BLaER1 (cell line): ENCODE measurements around the gene PRKN.

Experiments
- H3K27ac ChIP-seq: shearing (Covaris generic); formaldehyde crosslinking; 2 replicates; pipeline ENCODE4 v1.8.1; 2022
- H3K27me3 ChIP-seq: shearing (Covaris generic); formaldehyde crosslinking; 2 replicates; pipeline ENCODE4 v1.8.1; 2022
- H3K36me3 ChIP-seq: shearing (Covaris generic); formaldehyde crosslinking; 2 replicates; pipeline ENCODE4 v1.8.1; 2022
- H3K4me1 ChIP-seq: shearing (Covaris generic); formaldehyde crosslinking; 2 replicates; pipeline ENCODE4 v1.8.1; 2022
- H3K4me2 ChIP-seq: shearing (Covaris generic); formaldehyde crosslinking; 2 replicates; pipeline ENCODE4 v1.8.1; 2022
- H3K4me3 ChIP-seq: shearing (Covaris generic); formaldehyde crosslinking; 2 replicates; pipeline ENCODE4 v1.8.1; 2022
- H3K9ac ChIP-seq: shearing (Covaris generic); formaldehyde crosslinking; 2 replicates; pipeline ENCODE4 v1.8.1; 2022
- H3K9me3 ChIP-seq: shearing (Covaris generic); formaldehyde crosslinking; 2 replicates; pipeline ENCODE4 v1.8.1; 2022
- H4K20me1 ChIP-seq: shearing (Covaris generic); formaldehyde crosslinking; 2 replicates; pipeline ENCODE4 v1.8.1; 2022
- Cebpa-rat ChIP-seq: shearing (Covaris generic); IDR thresholded peaks from 2 replicates; pipeline ENCODE4 v1.8.1; 2022

Gene PRKN

DNA sequence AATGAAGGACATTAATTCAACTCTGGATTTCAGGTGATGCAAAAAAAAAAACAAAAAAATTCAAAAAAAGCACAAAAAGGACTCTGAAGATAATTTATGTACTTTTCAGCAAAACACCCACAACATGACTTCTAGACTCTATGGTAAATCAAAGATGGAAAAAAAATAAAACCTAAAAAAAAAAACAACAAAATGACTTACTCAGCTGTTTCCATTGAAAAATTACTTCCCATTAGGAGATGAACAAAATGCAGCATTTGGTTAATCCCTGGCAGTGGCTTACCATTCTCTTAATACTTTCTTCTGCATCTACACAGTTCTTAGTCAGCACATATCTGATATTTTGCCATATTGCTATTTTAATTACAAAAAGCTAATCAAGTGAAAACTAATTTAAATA is 572.6 kb downstream of the PRKN start:
- Histone ChIP-seq H3K4me1 (peaks cover 52% of the 10 kb centered on the region), H3K36me3 (no peaks in the 10 kb centered on the region), H3K27ac (no peak overlapping the region), H3K4me2 (no peak overlapping the region), H3K9me3 (peaks cover 16% of the 10 kb centered on the region), H4K20me1 (no peaks in the 10 kb centered on the region), H3K9ac (no peak overlapping the region), H3K4me3 (no peak overlapping the region), H3K27me3 (no peaks in the 10 kb centered on the region)
- TF ChIP-seq Cebpa-rat = no peak

DNA sequence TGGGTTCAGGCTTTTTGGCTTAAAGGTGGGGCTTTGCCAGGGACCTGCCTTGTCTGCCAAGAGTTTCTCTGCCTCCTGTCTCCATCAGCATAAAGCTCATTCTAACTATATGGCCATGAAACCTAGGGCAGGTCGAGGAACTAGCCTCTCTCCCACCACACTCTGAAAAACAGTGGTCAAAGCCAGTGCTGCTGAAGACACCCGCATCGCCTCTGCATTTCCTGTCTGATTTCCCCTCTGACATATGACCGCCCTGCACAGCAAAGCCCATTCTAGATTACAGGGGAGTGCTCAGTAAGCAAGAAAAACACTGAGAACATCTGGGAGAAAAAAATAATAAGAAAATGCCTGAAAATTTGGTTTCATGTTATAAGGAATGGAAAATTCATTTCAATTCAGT is 573.6 kb downstream of the PRKN start:
- no peak for TF ChIP-seq Cebpa-rat
- H3K4me2 ChIP-seq = peak overlapping the region; percentile 23
- no peaks in the 10 kb centered on the region for H3K36me3 ChIP-seq
- H3K27ac ChIP-seq = no peak overlapping the region
- no peak overlapping the region for H3K9ac ChIP-seq
- H3K27me3 ChIP-seq = no peaks in the 10 kb centered on the region
- no peak overlapping the region for H3K4me3 ChIP-seq
- peaks cover 16% of the 10 kb centered on the region for H3K9me3 ChIP-seq
- H3K4me1 ChIP-seq = peaks cover 52% of the 10 kb centered on the region
- no peaks in the 10 kb centered on the region for H4K20me1 ChIP-seq

DNA sequence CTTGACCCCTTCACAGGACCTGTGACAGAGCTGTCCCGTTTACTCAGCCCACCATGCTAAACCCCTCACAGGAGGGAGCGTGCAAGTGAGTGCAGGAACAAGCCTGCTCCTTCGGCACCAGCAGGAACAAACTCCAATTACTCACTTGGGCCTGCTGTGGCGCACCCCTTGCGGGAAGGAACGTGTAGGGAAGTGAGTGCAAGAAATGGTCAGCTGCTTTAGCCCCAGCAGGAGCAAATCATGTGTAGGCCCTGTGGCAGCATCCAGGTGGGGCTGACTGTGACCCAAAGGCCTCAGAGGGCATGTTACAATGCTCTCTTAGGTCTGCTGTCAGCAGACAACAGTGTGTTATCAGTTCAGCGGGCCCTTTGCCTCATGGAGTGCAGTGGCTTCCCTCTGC is 574.4 kb downstream of the PRKN start:
- H3K36me3 ChIP-seq = no peaks in the 10 kb centered on the region
- H3K4me3 ChIP-seq = no peak overlapping the region
- H3K27me3 ChIP-seq = no peaks in the 10 kb centered on the region
- no peaks in the 10 kb centered on the region for H4K20me1 ChIP-seq
- peaks cover 52% of the 10 kb centered on the region for H3K4me1 ChIP-seq
- H3K9me3 ChIP-seq = peaks cover 16% of the 10 kb centered on the region
- H3K4me2 ChIP-seq = peak overlapping the region; percentile 71; the same call in 1 of the 2 replicates
- H3K27ac ChIP-seq = no peak overlapping the region
- no peak for TF ChIP-seq Cebpa-rat
- no peak overlapping the region for H3K9ac ChIP-seq

DNA sequence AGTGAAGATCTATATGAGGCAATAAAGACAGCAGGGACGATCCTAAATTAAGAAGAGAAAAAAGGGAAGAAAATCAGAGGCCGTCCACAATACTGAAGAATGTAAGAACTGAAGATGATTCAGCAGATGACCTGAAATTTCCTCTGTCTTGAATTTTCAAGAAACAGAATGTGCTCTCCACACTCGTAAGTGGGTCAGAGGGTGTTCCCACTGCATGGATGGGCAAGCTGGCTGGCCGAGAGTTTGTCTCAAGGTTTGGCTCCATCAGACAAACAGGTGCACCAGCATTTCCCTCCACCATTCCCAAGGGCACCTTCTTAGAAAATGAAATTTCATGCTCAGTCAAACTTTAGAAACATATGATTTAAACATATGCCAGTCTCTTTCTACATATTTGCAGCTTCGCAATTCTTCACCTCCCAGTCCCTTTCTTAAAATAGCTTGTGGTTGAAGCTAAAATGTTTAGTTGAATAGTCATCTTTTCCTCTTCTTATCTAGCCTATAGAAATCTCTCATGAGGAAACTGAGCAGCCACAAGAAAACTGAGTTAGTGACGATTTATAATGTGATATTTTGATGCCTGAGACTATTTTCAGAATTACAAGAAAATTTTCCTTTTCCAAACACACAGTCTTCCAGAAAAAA is 576.4 kb downstream of the PRKN start:
- Histone ChIP-seq H4K20me1 (no peaks in the 10 kb centered on the region), H3K4me1 (peaks cover 43% of the 10 kb centered on the region), H3K27me3 (no peaks in the 10 kb centered on the region), H3K9ac (peak overlapping the region; percentile 47; the same call in 1 of the 2 replicates), H3K4me2 (peak overlapping the region; percentile 71), H3K9me3 (peaks cover 16% of the 10 kb centered on the region), H3K36me3 (no peaks in the 10 kb centered on the region), H3K4me3 (no peak overlapping the region; the same call in 1 of the 2 replicates), H3K27ac (peak overlapping the region; percentile 32; the same call in 1 of the 2 replicates)
- TF ChIP-seq Cebpa-rat = no peak

DNA sequence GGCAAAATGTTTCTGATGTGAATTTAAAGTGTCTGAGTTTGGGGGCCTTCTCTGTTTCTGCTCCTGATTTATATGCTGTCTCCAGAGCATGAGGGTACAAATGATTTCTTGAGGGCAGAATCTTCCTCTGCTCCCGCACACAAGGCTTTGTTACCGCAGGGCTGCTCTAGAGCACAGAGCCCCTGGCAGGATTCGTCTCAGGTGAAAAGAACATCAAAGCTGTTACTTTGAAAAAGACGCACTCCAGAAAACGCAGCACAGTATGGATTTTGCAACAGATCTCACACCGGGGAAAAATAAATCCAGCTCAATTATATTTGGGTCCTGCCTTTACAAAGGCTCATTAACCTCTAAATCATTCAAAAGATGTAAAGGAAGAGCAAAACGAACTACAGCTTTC is 577.3 kb downstream of the PRKN start:
- Histone ChIP-seq H3K36me3 (no peaks in the 10 kb centered on the region), H3K4me1 (peaks cover 43% of the 10 kb centered on the region), H3K9me3 (peaks cover 16% of the 10 kb centered on the region), H4K20me1 (no peaks in the 10 kb centered on the region), H3K27me3 (no peaks in the 10 kb centered on the region), H3K4me3 (no peak overlapping the region), H3K27ac (peak overlapping the region; percentile 18; the same call in 1 of the 2 replicates), H3K9ac (no peak overlapping the region), H3K4me2 (peak overlapping the region; percentile 71; the same call in 1 of the 2 replicates)
- no peak for TF ChIP-seq Cebpa-rat

DNA sequence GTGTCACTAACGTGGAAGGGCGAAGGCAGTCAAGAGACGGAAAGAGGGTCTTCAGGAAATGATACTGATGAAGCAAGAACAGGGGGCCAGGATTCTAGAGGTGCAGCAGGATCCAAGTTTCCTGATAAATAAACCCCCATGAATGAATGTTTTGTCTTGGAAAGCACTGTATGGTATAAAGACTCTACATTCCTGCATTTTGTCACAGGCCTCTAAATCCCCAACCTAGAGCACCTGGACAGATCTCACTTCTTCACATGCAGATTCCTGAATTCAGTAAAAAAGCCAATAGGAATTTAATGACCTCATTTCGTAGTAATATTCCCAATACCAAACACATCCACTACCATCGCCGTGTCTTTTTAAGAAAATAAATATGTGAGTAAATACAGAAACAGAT is 577.8 kb downstream of the PRKN start:
- H3K4me1 ChIP-seq = peaks cover 43% of the 10 kb centered on the region
- no peak for TF ChIP-seq Cebpa-rat
- no peaks in the 10 kb centered on the region for H3K36me3 ChIP-seq
- H3K4me2 ChIP-seq = no peak overlapping the region
- H3K27me3 ChIP-seq = no peaks in the 10 kb centered on the region
- H4K20me1 ChIP-seq = no peaks in the 10 kb centered on the region
- no peak overlapping the region for H3K9ac ChIP-seq
- H3K9me3 ChIP-seq = peaks cover 16% of the 10 kb centered on the region
- no peak overlapping the region for H3K4me3 ChIP-seq
- H3K27ac ChIP-seq = no peak overlapping the region

DNA sequence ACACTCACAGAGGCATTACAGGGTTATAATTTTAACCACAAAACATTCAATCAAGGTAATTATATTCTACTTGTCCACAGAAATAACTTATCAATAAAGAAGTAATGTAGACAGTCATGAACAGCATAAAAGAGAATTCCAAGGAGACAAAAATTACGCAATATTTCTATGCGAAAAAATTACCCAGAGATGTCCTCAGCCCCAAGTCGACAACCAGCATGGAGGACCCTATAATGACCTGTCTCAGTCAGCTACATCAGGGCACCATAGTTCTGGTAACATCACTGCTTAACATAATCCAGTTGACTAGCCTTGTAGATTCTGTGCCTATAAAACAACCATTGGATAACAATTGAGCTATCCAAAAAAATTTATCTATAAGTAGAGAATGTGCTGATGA is 579.8 kb downstream of the PRKN start:
- H3K27me3 ChIP-seq = no peaks in the 10 kb centered on the region
- H4K20me1 ChIP-seq = no peaks in the 10 kb centered on the region
- H3K4me1 ChIP-seq = peaks cover 29% of the 10 kb centered on the region
- H3K4me2 ChIP-seq = no peak overlapping the region
- H3K36me3 ChIP-seq = no peaks in the 10 kb centered on the region
- peak; percentile 59; the same call in 1 of the 2 replicates for TF ChIP-seq Cebpa-rat
- H3K27ac ChIP-seq = no peak overlapping the region
- H3K9me3 ChIP-seq = no peaks in the 10 kb centered on the region; the same call in 1 of the 2 replicates
- no peak overlapping the region for H3K4me3 ChIP-seq
- no peak overlapping the region for H3K9ac ChIP-seq

DNA sequence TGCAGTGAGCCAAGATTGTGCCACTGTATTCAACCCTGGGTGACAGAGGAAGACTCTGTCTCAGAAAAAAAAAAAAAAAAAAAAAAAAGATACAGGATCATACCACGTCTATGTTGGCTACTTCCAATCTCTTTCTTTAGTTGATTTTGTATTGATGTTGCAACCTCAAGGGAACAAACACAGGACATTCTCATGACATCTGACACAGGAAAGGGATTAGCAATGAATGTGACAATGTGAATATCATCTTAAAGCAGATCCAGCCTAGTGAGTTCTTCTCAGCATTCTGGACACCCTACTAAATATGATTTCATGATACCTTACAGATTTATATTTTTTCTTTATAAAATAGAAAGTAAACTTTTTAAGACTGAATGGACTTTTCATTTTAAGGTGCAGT is 580.3 kb downstream of the PRKN start:
- H3K9ac ChIP-seq = no peak overlapping the region
- H4K20me1 ChIP-seq = no peaks in the 10 kb centered on the region

DNA sequence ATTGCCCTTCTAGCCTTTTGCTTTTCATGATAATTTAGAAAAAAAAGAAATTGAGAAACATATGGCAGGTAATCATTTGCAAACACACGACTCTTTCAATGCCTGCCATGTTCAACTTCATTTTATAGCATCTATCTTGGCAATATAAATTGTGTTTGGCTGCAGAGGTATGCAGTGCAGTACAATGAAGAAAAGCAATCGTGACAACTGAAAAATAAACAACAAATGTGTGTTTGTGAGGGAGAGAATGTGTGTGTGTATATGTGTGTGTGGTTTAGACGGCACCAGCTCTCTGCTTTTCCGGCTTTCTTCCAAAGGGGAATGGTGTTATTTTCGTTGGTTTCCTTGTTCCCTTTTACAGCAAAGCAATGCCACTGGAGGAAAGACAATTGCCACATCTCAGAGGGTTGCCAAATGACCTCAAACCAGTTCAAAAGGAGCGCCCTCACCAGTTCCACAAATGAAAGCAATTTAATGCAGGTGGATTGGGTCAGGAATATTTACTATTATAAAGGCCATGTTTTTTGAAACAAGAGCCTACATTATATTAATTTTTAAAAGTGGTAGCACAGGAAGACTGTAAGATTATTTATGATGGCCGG is 587.2 kb downstream of the PRKN start:
- no peak for TF ChIP-seq Cebpa-rat

More for the DNA sequence above, 580.3 kb downstream of the PRKN start:
- no peak overlapping the region for H3K4me2 ChIP-seq
- H3K4me3 ChIP-seq = no peak overlapping the region
- no peak for TF ChIP-seq Cebpa-rat
- no peak overlapping the region for H3K27ac ChIP-seq
- H3K36me3 ChIP-seq = no peaks in the 10 kb centered on the region
- H3K9me3 ChIP-seq = no peaks in the 10 kb centered on the region; the same call in 1 of the 2 replicates
- no peaks in the 10 kb centered on the region for H3K27me3 ChIP-seq
- peaks cover 23% of the 10 kb centered on the region for H3K4me1 ChIP-seq

DNA sequence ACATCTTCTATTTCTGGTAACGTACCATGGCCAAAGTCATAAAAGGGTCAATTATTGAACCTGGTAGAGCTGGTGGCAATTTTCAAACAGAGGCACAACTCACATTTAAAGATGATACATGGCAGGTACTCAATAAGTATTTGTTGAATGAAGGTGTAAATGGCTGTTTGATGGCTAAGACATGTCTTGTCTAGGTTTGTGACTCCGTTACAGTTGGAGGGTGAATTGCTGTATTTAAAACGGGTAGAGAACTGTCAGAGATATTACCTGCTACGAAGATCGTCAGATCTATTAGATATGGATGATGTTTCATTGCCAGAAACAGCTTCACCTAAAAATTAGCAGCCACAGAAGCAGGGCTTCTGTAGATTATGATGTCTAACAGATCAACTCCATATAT is 601.9 kb downstream of the PRKN start:
- H3K4me3 ChIP-seq = no peak overlapping the region
- H3K27ac ChIP-seq = no peak overlapping the region
- no peaks in the 10 kb centered on the region for H3K27me3 ChIP-seq
- no peaks in the 10 kb centered on the region for H4K20me1 ChIP-seq
- no peak overlapping the region for H3K4me2 ChIP-seq
- H3K9ac ChIP-seq = no peak overlapping the region
- no peaks in the 10 kb centered on the region for H3K36me3 ChIP-seq
- H3K9me3 ChIP-seq = no peaks in the 10 kb centered on the region
- no peak for TF ChIP-seq Cebpa-rat
- no peaks in the 10 kb centered on the region for H3K4me1 ChIP-seq

More for the DNA sequence above, 587.2 kb downstream of the PRKN start:
- Histone ChIP-seq H3K4me1 (no peaks in the 10 kb centered on the region), H3K27me3 (no peaks in the 10 kb centered on the region), H3K27ac (no peak overlapping the region), H3K4me2 (no peak overlapping the region), H4K20me1 (no peaks in the 10 kb centered on the region), H3K36me3 (no peaks in the 10 kb centered on the region), H3K4me3 (no peak overlapping the region), H3K9ac (no peak overlapping the region), H3K9me3 (peaks cover 24% of the 10 kb centered on the region)
